IMR-90 (cell line): ENCODE measurements around the gene PLXNC1. TPM values are rescaled to one million over a fixed set of nuclear protein-coding genes. Genes with fewer than 3 reads are reported as not detected.

Experiments used
- ATAC-seq: fragments of 200-7000 bp; cut with Tn5 transposase; 2 replicates; pipeline ENCODE4 v1.9.1; 2020; ENCODE audit warnings: low read depth, mild to moderate bottlenecking, moderate library complexity
- BruUV-seq: library from RNA; stranded (reverse); fragments of 400-500 nt; replicated peaks from 2 replicates; lab custom pipeline; 2021; lab: Mats Ljungman, UMichigan
- CTCF ChIA-PET: fragments of 300-600 bp; formaldehyde crosslinking; extraction: SDS; loops from one replicate; lab custom pipeline; 2021; ENCODE audit warnings: antibody characterized with exemption; lab: Yijun Ruan, JAX
- POLR2A ChIA-PET: fragments of 300-600 bp; sonication (Branson Sonifier 250); formaldehyde crosslinking; loops from one replicate; lab custom pipeline; 2022; ENCODE audit warnings: antibody characterized with exemption; ENCODE audit not compliant: unreplicated experiment; lab: Charles Lee
- DNase-seq: peaks from one replicate; pipeline ENCODE4 v3.0.0; 2013
- H2AFZ ChIP-seq: replicated peaks from 2 replicates; pipeline ENCODE3; 2013; ENCODE audit warnings: low read length, mild to moderate bottlenecking; ENCODE audit not compliant: poor library complexity
- H2AK5ac ChIP-seq: 2 replicates; pipeline ENCODE4 v1.6.1; 2013; ENCODE audit warnings: low read depth, low read length, inconsistent platforms
- H2AK9ac ChIP-seq: replicated peaks from 2 replicates; pipeline ENCODE3; 2013; ENCODE audit warnings: mild to moderate bottlenecking, low read depth, low read length, moderate library complexity; ENCODE audit not compliant: poor library complexity
- H2BK120ac ChIP-seq: 2 replicates; pipeline ENCODE4 v1.6.1; 2013; ENCODE audit warnings: low read depth, low read length, inconsistent platforms
- H2BK15ac ChIP-seq: 3 replicates; pipeline ENCODE4 v1.6.1; 2013; ENCODE audit warnings: low read depth, low read length, inconsistent platforms
- H2BK20ac ChIP-seq: 2 replicates; pipeline ENCODE4 v1.6.1; 2013; ENCODE audit warnings: low read depth, mild to moderate bottlenecking, inconsistent platforms, low read length, moderate library complexity
- H2BK5ac ChIP-seq: 2 replicates; pipeline ENCODE4 v1.6.1; 2013; ENCODE audit warnings: mild to moderate bottlenecking, low read depth, low read length, inconsistent platforms; ENCODE audit not compliant: poor library complexity, severe bottlenecking
- H3K14ac ChIP-seq: replicated peaks from 2 replicates; pipeline ENCODE4 v1.6.1; 2013; ENCODE audit warnings: low read depth, low read length, inconsistent platforms
- H3K18ac ChIP-seq: 2 replicates; pipeline ENCODE4 v1.6.1; 2013; ENCODE audit warnings: low read depth, low read length, control low read depth
- H3K23ac ChIP-seq: 2 replicates; pipeline ENCODE4 v1.6.1; 2013; ENCODE audit warnings: low read depth, low read length, inconsistent platforms
- H3K27ac ChIP-seq: 2 replicates; pipeline ENCODE4 v1.5.1; 2013; ENCODE audit warnings: mild to moderate bottlenecking, control low read depth, low read length; ENCODE audit not compliant: insufficient read depth
- H3K27me3 ChIP-seq: 2 replicates; pipeline ENCODE4 v1.6.1; 2013; ENCODE audit warnings: low read length; ENCODE audit not compliant: control insufficient read depth, insufficient read depth
- H3K36me3 ChIP-seq: 2 replicates; pipeline ENCODE4 v1.6.1; 2013; ENCODE audit warnings: low read length, mixed read lengths; ENCODE audit not compliant: control insufficient read depth, insufficient read depth
- H3K4ac ChIP-seq: 2 replicates; pipeline ENCODE4 v1.6.1; 2013; ENCODE audit warnings: low read depth, low read length, inconsistent platforms
- H3K4me1 ChIP-seq: 2 replicates; pipeline ENCODE4 v1.6.1; 2013; ENCODE audit warnings: low read length, mixed read lengths; ENCODE audit not compliant: control insufficient read depth, insufficient read depth
- H3K4me2 ChIP-seq: 2 replicates; pipeline ENCODE4 v1.6.1; 2013; ENCODE audit warnings: low read depth, mild to moderate bottlenecking, control low read depth, low read length, moderate library complexity
- H3K4me3 ChIP-seq: 2 replicates; pipeline ENCODE4 v1.5.1; 2013; ENCODE audit warnings: low read depth, mild to moderate bottlenecking, control low read depth, low read length, moderate library complexity; ENCODE audit not compliant: insufficient read depth
- H3K56ac ChIP-seq: 2 replicates; pipeline ENCODE4 v1.6.1; 2013; ENCODE audit warnings: low read length, inconsistent platforms; ENCODE audit not compliant: insufficient read depth; ENCODE audit errors: extremely low read depth
- H3K79me1 ChIP-seq, 2 experiments: 2 replicates each; pipeline ENCODE4 v1.6.1; 2013; ENCODE audit warnings: low read length in 2 of 2, inconsistent platforms in 1 of 2, low read depth in 1 of 2
- H3K9ac ChIP-seq: 2 replicates; pipeline ENCODE4 v1.6.1; 2013; ENCODE audit warnings: low read depth, low read length, control low read depth
- H3K9me1 ChIP-seq: 2 replicates; pipeline ENCODE4 v1.6.1; 2013; ENCODE audit warnings: low read length, inconsistent platforms; ENCODE audit not compliant: insufficient read depth
- H3K9me3 ChIP-seq: 2 replicates; pipeline ENCODE4 v1.6.1; 2013; ENCODE audit warnings: low read length; ENCODE audit not compliant: control insufficient read depth, insufficient read depth
- H4K20me1 ChIP-seq: 2 replicates; pipeline ENCODE4 v1.6.1; 2013; ENCODE audit warnings: low read length, inconsistent platforms; ENCODE audit not compliant: insufficient read depth
- H4K5ac ChIP-seq: 2 replicates; pipeline ENCODE4 v1.6.1; 2013; ENCODE audit warnings: mild to moderate bottlenecking, low read depth, low read length, control low read depth
- H4K8ac ChIP-seq, 2 experiments: 2 replicates each; pipeline ENCODE4 v1.6.1; 2013; ENCODE audit warnings: low read depth in 2 of 2, low read length in 2 of 2, control low read depth in 1 of 2, inconsistent platforms in 1 of 2
- H4K91ac ChIP-seq: 2 replicates; pipeline ENCODE4 v1.6.1; 2013; ENCODE audit warnings: low read depth, low read length, inconsistent platforms; ENCODE audit not compliant: insufficient read depth
- CEBPB ChIP-seq: IDR thresholded peaks from 2 replicates; pipeline ENCODE4 v1.6.1; 2012; ENCODE audit warnings: low read depth, low read length, improper control_type of control experiment
- MAFK ChIP-seq: IDR thresholded peaks from 2 replicates; pipeline ENCODE4 v1.6.1; 2012; ENCODE audit warnings: low read depth, low read length, improper control_type of control experiment
- NFE2L2 ChIP-seq: fragments of 150-350 bp; IDR thresholded peaks from 2 replicates; pipeline ENCODE4 v1.6.1; 2016; ENCODE audit warnings: low read depth, mild to moderate bottlenecking, low read length
- SMC3 ChIP-seq: fragments of 150-350 bp; IDR thresholded peaks from 2 replicates; pipeline ENCODE4 v1.6.1; 2016; ENCODE audit warnings: low read depth, mild to moderate bottlenecking, antibody characterized with exemption, low read length, moderate library complexity
- WGBS, 2 experiments: methylation state at CpG; one replicate each; pipeline versions ENCODE4 v1.1.5 to v1.1.7; 2013; ENCODE audit warnings: missing lambda C conversion rate in 2 of 2; ENCODE audit not compliant: insufficient read length in 1 of 2; ENCODE audit errors: extremely low coverage in 2 of 2; 5-methylcytosine and 5-hydroxymethylcytosine counted together
- dilution Hi-C: fragments of 300-500 bp; cut with HindIII; formaldehyde crosslinking; loops from one replicate; pipeline ENCODE4 v1.14.3; 2018; ENCODE audit warnings: low sequenced_read_pairs; ENCODE audit not compliant: unreplicated experiment
- in situ Hi-C: fragments of 300-500 bp; cut with MboI; formaldehyde crosslinking; loops from 3 replicates; pipeline ENCODE4 v1.14.3; 2019; ENCODE audit warnings: low sequenced_read_pairs, inconsistent platforms, mixed read lengths
- intact Hi-C: fragments of 100-400 bp; cut with micrococcal nuclease; formaldehyde crosslinking; loops from 2 replicates; pipeline ENCODE4 v1.10.0; 2022
- polyA plus RNA-seq, 3 experiments: library from polyadenylated mRNA; depleted of rRNA; stranded (reverse); fragments of >200 nt; gene quantifications; 2 replicates each; pipeline ENCODE4 v1.2.3, GENCODE V29; 2012; ENCODE audit warnings: low replicate concordance in 1 of 3
- total RNA-seq: library from RNA; depleted of rRNA; stranded (reverse); fragments of >200 nt; gene quantifications from 2 replicates; pipeline ENCODE4 v1.2.3, GENCODE V29; 2012

The PLXNC1 gene
- total and polyA plus RNA-seq, 2 of the 4 experiments (the other 2 are of a cell fraction), result 1.0 to 1.6 TPM

DNA sequence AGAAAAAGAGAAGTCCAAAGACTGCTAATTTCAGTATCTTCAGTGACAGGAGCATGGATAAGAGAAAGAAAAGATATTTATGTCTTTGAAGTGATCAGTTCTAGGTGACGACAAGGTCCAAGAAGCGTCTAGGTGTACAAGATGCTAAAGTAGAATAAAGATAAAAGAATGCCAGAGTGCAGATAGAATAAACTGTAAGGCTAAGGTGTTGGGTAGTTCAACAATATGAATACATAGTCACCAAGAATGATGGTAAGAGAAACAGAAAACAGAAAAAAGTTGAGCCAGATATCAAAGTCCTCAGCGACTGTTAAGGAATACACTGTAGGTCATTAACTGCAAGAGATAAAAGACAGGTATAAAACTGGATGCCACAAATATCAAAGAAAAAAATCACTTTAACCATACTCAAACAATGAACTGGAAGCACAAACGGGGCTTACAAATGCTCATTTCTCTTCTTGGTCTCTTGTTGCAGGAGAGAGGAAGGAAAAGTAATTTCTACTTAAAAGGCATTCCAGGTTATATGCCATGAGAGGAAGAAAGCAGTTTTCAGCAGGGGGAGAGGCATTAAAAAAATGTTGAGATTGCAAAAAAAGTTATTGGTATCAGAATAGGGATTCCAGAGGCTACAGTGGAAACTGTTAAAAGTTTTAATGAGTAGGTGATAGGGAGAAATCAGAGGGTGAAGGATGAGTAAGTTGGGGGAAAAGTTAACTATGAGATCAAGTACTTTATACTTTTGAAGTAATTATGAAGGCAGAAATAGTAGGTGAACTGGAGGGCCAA, 189.8 kb downstream of the PLXNC1 start:
- no peak for TF ChIP-seq CEBPB
- no peak for TF ChIP-seq SMC3
- TF ChIP-seq MAFK, result no peak
- TF ChIP-seq NFE2L2, result no peak
- Histone ChIP-seq H2AK9ac (no peak overlapping the region), H3K4me3 (no peak overlapping the region), H4K91ac (no peak overlapping the region), H3K23ac (no peak overlapping the region), H4K5ac (no peak overlapping the region), H2AK5ac (no peak overlapping the region), H3K9ac (no peak overlapping the region), H3K36me3 (no peaks in the 10 kb centered on the region), H3K4ac (no peak overlapping the region), H3K27me3 (no peaks in the 10 kb centered on the region), H2BK5ac (no peak overlapping the region), H3K4me2 (no peak overlapping the region), H2BK15ac (no peak overlapping the region), H3K14ac (no peak overlapping the region), H3K9me3 (no peaks in the 10 kb centered on the region), H4K8ac (no peak overlapping the region), H3K4me1 (no peaks in the 10 kb centered on the region), H4K20me1 (no peaks in the 10 kb centered on the region), H3K18ac (no peak overlapping the region), H2AFZ (no peak overlapping the region), H2BK120ac (no peak overlapping the region), H3K9me1 (no peaks in the 10 kb centered on the region; the same call in 1 of the 2 replicates), H3K79me1 (no peaks in the 10 kb centered on the region), H3K56ac (no peak overlapping the region), H3K27ac (no peak overlapping the region), H2BK20ac (no peak overlapping the region)
- ATAC-seq (no peak), DNase-seq (no peak)
- POLR2A ChIA-PET, result no interaction called here
- CTCF ChIA-PET, result no interaction called here
- intact Hi-C loops, result no loop called here
- WGBS, 2 experiments, result 85% methylated on average over 2 of the region's 4 CpGs; no CpG with 5 or more reads in 1 of the 2 experiments
- in situ Hi-C loops, result no loop called here
- no TSS peak for BruUV-seq
- dilution Hi-C loops, result no loop called here
